Measurements from ENCODE around the gene SARDH.

The SARDH gene

GRCh38 chr9:133777068-133777791 is 39.1 kb upstream of the SARDH start:
- no peak overlapping the region for H3K27ac ChIP-seq
- TF ChIP-seq CTCF (conservative IDR thresholded peaks at IDR 0.05; ENCODE audit: low read depth) = no peak
- POLR2A ChIA-PET (ENCODE audit: low non-redundant PET) = interaction anchor here (0.7 kb wide), 1 partner anchor 382 kb away, joined by 5 read pairs; no protein-coding TSS in a partner anchor
- CTCF ChIA-PET = interaction anchor here (0.6 to 1.2 kb wide), 3 partner anchors 13 to 217 kb away, joined by 3 read pairs; no protein-coding TSS in a partner anchor
- no peak for DNase-seq (ENCODE audit: low spot score)

- CTCF ChIA-PET = interaction anchor here (1.0 kb wide), 1 partner anchor 14 kb away, joined by 3 read pairs; no protein-coding TSS in a partner anchor
- H3K27ac ChIP-seq = 0 out of 2 replicates have a peak overlapping the region, but pooled peaks have one; percentile 0
- DNase-seq (ENCODE audit: low spot score) = no peak
- no peak for TF ChIP-seq CTCF (conservative IDR thresholded peaks at IDR 0.05; ENCODE audit: low read depth)
- POLR2A ChIA-PET (ENCODE audit: low non-redundant PET) = no interaction called here
Measured at GRCh38 chr9:133775951-133776905, 38.1 kb upstream of the SARDH start.

DNA sequence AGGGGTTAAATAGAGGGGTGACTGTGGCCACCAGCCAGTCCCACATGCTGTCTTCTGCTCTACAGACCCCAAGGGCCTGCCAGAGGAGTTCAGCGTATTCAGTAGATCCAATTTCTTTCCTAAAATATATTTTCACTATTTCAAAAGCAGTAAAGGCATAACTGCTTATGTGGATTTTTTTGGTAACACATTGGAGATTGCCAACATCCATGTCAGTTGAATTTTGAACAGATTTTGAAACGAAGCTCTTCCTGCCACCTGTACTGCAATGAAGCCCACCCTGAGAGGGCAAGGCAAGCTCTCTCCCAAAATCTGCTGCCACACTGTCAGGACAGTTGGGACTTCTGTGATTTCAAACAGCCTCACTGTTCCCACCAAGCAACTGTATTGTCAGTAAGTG is 37.1 kb upstream of the SARDH start:
- no peak overlapping the region for H3K27ac ChIP-seq
- TF ChIP-seq CTCF (conservative IDR thresholded peaks at IDR 0.05; ENCODE audit: low read depth) = no peak
- CTCF ChIA-PET = no interaction called here
- DNase-seq (ENCODE audit: low spot score) = no peak
- POLR2A ChIA-PET (ENCODE audit: low non-redundant PET) = no interaction called here

GRCh38 chr9:133774799-133775198 is 36.6 kb upstream of the SARDH start:
- CTCF ChIA-PET = interaction anchor here (0.7 kb wide), 1 partner anchor 32 kb away, joined by 3 read pairs; no protein-coding TSS in a partner anchor
- TF ChIP-seq CTCF (conservative IDR thresholded peaks at IDR 0.05; ENCODE audit: low read depth) = no peak
- no peak for DNase-seq (ENCODE audit: low spot score)
- H3K27ac ChIP-seq = no peak overlapping the region
- POLR2A ChIA-PET (ENCODE audit: low non-redundant PET) = no interaction called here

DNA sequence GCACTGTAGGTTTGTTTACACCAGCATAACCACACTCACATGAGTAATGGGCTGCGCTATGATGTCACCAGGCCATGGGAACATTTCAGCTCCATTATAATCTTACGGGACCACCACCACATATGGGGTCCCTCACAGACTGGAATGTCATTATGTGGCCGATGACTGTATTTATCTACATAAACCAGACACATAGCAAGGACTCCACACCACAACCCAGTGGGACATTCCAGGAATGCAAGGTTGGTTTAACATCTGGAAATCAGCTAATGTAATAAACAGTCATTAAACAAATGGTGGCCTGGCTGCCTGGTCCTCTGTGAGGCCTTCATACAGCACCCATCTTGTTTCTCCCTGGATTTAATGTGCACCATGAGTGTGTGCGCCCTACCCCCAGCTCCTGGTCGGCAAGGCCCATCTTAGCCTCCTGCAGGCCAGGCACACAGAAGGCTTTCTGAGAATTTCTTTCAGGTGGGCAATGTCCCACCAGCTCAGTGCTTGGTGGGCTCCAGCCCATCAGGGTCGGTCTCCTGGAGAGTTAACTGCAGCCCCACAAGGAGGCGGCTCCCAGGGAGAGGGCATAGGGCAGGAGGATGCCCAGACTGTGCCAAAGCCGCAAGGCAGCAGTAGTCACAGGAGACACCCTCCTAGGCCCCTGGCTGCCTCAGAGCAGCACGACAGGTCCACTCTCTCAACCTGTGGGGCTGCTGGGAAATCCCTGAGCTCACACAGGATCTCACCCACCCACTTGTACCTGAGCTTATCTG is 35.9 kb upstream of the SARDH start:
- no peak overlapping the region for H3K27ac ChIP-seq
- CTCF ChIA-PET = interaction anchor here (0.7 to 1.6 kb wide), 4 partner anchors 8 to 222 kb away, joined by 3 to 11 read pairs (median 4); no protein-coding TSS in a partner anchor
- no peak for DNase-seq (ENCODE audit: low spot score)
- POLR2A ChIA-PET (ENCODE audit: low non-redundant PET) = interaction anchor here (0.5 kb wide), 1 partner anchor 64 kb away, joined by 9 read pairs; no protein-coding TSS in a partner anchor
- TF ChIP-seq CTCF (conservative IDR thresholded peaks at IDR 0.05; ENCODE audit: low read depth) = no peak
